ACHN (cell line): ENCODE data around the gene AVP.
"Not testable (repeated sequence)": the region's sequence is repeated elsewhere in the genome, so short reads cannot be mapped to it uniquely, and the experiment has no call there.

Source experiments
- DNase-seq: peaks from one replicate; pipeline ENCODE4 v3.0.0-alpha.2; 2015
- in situ Hi-C: cut with HindIII; loops from 2 replicates; pipeline ENCODE4 v1.10.0; 2017; ENCODE audit warnings: low sequenced_read_pairs, low pct_ligation_motif_present, low pct_unique_long_range_greater_than_20kb

Gene AVP

DNA sequence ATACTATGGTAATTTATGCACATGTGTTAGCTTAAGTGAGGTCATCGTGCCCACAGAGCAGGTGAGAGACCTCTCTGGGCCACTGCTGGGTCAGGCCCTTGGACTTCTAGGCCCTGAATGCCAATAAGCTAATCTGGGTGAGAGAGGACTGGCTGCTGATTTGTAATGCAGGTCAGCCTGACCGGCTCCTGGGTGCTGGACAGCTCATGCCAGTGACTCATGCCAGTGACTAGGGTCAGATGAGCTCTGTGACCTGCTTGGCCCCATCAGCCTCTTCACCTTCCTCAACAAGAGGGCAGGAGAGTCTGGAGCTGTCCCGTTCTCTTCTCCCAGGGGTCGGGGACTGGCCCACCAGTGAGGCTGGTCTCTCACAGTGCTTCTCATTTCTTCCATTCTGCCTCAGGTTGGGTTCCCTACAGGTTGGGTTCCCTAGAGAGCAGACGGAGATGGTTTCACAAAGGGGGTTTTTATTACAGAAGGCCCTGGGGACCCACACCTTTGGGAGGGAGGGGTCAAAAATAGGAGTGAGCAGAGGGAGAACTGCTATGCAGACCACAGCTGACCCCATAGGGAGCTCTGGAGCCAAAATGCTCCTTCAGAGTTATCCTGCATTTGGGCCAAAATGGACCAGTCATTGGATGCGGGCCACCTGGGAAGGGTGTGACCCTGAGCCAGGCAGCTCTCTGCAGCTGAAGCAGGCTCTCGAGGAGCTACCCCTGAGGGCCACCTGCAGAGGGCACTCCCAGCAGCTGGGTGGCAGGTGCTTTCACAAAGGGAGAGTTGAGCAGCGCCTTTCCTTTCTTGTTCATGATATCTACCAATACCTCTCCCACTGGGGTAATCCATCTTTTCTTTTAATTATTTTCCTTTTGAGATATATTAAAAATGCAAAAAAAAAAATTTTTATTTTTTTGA lies 15.3 kb downstream of the AVP start:
- DNase-seq: peak; percentile 80
- in situ Hi-C loops: no loop called here

DNA sequence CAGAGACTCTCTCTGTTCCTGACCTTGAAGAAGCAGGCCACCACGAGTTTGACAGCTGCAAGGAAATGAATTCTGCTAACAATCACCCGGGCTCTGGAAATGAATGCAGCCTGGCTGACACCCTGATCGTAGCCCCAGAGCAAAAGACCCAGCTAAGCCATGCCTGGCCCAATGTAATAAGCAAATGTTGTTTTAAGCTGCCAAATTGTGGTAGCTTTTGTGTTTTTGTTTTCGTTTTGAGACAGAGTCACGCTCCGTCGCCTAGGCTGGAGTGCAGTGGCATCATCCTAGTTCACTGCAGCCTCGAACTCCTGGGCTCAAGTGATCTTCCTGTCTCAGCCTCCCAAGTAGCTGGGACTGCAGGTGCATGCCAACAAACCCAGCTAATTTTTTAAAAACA lies 16.4 kb downstream of the AVP start:
- in situ Hi-C loops: no loop called here
- DNase-seq: no peak

DNA sequence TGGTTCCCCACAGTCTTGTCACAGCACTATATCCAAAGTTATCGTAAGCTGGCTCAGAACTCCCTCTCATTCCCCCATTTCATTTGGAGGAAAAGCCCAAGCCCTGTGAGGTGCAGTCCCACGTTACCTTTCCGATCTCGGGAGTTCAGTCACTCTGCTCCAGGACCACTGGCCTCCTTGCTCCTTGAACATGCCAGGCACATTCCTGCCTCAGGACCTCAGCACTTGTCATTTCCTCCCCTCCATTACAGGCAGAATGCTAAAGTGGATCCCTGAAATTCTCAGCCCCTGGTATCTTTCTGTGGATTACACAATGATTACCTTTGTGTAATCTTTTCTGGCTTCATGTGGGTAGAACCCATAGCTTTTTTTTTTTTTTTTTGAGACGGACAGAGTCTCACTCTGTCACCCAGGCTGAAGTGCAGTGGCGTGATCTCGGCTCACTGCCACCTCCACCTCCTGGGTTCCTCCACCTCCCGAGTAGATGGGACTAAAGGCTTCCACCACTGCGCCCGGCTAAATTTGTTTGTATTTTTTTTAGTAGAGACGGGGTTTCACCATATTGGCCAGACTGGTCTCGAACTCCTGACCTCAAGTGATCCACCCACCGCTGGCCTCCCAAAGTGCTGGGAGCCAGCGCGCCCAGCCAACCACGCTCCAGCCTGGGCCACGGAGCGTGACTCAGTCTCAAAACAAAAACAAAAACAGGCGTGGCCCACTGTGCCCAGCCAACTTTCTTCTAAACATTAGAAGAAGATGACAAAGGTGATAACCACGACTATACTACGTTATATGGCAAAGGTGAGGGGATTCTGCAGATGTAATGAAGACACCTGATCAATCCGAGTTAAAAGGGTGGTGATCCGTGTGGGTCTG lies 17.1 kb downstream of the AVP start:
- in situ Hi-C loops: no loop called here
- DNase-seq: no peak

DNA sequence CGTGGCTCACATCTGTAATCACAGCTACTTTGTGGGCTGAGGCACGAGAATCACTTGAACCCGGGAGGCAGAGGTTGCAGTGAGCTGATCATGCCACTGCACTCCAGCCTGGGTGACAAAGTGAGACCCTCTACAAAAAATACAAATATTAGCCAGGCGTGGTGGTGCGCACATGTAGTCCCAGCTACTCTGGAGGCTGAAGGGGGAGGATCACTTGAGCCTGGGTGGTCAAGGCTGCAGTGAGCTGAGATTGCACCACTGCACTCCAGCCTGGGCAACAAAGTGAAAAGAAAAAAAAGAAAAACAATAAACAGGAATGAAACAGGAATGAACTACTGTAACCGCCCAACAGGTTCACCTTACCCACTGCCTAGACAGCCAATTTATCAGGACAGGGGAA lies 20.4 kb downstream of the AVP start:
- DNase-seq, in situ Hi-C loops: not testable (repeated sequence)

DNA sequence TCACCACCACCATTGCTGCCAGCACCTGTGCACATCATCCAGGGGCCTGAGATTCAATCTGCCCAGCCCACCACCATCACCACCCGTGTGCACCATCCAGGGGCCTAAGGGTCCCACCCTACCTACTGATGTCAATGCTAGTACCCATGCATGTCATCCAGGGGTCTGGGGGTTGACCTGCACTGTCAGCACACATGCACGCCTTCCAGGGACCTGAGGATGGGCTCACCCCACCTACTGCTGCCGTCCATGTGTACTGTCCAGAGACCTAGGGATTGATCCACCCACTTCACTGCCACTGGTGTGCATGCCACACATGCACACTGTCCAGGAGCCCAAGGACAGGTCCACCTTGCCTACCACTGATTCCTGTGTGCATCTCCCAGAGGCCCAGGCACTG lies 25.0 kb downstream of the AVP start:
- no peak for DNase-seq
- in situ Hi-C loops: no loop called here

DNA sequence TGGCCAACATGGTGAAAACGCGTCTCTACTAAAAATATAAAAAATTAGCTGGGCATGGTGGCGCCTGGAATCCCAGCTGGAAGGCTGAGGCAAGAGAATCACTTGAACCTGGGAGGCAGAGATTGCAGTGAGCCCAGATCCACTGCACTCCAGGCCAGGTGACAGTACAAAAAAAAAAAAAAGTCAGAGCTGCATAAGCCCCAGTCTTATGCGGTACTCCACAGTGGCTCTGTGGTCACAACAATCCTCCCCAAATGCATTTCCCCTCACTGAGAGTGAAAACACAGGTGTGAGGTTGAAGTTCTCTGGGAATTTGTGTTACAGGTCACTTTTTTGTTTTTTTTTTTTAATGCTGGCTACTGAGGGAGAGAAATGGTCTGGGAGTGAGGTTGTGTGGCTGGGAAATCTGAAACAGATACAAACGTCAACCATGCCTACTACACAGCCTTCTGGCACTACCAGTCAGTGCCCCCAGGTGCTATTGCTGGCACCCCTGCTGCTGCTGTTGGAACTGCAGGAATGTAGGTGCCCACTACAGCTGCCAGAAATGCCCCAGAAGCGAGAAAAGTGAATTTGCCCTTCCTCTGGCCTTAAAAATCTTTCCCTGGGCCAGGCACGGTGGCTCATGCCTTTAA lies 33.0 kb downstream of the AVP start:
- in situ Hi-C loops: no loop called here
- DNase-seq: no peak

DNA sequence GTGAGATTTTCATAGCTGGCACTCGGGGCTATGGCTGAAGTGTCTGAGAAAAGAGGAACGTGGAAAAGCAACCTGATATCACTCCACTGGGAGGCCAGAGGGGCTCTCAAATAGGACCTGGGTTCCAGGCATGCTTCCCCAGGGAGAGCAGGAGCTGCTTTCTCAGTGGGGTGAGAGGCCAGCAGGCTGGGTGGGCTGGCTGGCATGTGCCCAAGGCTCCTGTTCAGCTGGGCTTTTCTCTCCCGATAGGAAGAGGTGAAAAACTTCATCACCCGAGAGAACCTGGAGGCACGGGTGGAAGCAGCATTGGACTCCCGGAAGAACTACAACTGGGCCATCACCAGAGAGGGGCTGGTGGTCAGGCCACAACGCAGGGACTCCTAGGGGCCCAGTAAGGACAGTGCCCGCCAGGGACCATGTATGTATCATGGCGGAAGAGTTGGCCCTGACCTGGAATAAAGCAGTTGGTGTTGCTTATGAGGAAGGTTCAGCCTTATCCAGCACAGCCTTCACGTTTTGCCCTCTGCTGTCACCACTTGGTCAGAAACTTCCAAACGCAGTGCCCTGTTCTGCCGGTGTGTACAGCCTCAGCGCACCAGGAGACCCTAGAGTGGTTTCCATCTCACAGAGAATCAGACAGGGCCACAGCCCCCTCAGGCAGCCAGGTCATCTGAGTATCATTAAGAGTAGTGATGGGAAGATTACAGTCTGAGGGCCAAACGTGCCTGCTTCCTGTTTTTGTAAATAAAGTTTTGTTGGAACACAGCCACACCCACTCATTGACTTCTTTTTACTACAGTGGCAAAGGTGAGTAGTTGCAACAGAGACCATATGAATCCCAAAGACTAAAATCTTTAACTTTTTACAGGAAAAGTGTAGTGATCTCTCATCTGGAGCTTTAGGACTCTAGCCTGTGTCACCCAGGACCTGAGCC lies 36.8 kb downstream of the AVP start:
- DNase-seq: no peak
- in situ Hi-C loops: no loop called here

DNA sequence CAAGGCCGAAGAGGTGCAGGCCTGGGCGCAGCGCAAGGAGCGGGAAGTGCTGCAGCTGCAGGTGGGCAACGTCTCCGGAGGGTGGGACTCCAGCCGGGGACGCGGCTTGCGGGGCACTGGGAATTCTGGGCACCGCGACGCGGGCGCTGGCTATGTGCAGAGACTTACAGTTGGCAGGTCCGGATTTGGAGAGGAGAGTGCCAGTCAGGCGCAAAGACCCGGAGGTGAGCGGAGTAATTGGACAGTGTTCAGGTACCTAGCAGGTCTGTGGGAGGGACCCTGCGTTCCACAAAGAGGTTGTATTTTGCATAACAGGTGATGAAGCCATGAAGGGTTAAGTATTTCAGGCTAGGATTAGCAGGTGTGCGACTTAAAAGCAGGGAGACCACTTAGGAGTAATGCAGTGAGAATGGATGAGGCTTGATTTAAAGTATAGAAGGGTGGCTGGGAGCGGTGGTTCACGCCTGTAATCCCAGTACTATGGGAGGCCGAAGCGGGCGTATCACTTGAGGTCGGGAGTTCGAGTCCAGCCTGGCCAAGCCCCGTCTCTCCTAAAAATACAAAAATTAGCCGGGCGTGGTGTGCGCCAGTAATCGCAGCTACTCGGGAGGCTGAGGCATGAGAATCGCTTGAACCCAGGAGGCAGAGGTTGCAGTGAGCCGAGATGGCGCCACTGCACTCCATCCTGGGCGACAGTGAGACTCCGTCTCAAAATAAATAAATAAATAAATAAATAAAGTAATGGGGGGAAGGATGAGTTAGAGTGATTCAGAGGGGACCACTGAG lies 37.7 kb downstream of the AVP start:
- DNase-seq: no peak
- in situ Hi-C loops: no loop called here

DNA sequence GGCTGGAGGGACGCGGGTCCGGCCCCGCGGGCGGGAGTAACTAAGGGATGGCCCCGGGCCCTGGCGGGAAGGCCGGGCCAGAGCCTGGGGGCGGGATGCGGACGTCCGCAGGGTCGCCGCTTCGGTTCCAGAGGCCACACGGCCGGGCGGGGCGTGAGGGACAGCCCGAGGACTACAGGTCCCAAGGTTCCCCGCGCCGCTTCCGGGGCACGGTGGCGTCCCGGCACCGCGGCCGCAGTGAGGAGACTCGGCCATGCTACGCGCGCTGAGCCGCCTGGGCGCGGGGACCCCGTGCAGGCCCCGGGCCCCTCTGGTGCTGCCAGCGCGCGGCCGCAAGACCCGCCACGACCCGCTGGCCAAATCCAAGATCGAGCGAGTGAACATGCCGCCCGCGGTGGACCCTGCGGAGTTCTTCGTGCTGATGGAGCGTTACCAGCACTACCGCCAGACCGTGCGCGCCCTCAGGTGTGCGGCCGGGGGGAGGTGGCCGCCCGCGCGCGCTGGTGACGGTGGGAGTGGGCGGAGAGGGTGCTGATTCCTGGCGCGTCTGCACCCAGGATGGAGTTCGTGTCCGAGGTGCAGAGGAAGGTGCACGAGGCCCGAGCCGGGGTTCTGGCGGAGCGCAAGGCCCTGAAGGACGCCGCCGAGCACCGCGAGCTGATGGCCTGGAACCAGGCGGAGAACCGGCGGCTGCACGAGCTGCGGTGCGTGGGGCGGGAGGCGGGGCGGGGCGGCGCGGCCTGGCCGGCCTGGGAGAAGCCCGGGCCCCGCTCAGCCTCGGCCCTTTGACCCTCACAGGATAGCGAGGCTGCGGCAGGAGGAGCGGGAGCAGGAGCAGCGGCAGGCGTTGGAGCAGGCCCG lies 38.5 kb downstream of the AVP start, which contains the start of gene MRPS26:
Gene MRPS26, plus strand, starts transcription at position 237 of the 861 bp plus-strand sequence. Its CDS starts 17 bp downstream, at position 254.
- in situ Hi-C loops: no loop called here
- peak; percentile 83 for DNase-seq

DNA sequence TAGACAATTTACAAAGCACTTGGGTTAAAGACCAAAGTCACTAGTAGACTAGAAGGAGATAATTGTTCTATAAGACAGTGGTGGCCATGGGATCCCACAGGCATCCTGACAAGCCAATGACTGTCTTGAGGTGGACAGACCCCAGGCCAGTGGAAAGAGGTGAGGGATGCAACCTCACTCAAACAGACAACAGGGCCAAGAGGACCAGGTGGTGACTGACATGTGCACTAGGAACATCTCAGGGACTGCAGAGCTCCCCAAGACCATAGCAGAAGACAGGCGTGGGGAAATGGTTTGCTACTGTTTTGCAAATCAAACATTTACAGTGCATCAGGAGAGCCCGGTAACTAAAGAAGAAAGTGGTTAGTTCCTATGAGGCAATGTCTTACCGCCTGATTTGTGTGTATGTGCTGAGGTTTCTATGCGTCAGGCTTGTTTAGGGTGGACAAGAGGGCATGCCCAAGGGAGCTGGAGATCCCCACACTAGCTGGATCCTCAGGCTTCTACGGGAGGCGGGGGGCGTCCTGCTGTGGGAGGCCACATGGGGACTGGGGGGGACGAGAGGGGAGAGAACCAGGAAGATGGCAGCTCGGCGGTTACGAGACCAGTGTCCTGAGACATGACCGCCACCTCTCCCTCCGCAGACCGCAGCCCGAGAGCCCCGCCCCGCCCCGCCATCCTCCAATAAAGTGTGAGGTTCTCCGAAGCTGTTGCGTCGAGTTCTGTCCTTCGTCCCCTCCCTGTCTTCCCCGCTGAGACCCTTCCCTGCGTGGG lies 39.3 kb downstream of the AVP start:
- in situ Hi-C loops: no loop called here

DNA sequence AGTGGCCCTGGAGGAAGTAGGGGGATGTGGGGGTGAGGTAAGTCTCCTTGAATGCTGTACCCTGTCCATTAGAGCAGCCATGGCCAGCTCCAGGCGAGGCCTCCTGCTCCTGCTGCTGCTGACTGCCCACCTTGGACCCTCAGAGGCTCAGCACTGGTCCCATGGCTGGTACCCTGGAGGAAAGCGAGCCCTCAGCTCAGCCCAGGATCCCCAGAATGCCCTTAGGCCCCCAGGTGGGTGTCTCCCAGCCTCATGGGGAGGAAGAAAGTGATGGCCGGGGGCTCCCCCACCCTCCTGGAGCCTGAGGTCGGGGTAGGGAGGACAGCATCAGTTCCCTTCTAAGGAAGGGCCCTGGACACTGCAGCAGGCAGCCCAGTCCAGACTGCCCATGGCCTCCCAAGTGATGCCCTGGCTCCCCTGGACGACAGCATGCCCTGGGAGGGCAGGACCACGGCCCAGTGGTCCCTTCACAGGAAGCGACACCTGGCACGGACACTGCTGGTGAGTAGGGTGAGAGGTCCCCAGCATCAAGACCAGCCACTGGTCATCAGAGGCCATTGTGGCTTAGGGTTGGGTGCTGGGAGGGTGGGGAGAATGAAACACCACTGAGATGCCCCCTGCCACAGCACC lies 40.1 kb downstream of the AVP start:
- in situ Hi-C loops: no loop called here
- no peak for DNase-seq

More for the DNA sequence above, 39.3 kb downstream of the AVP start:
- no peak for DNase-seq

DNA sequence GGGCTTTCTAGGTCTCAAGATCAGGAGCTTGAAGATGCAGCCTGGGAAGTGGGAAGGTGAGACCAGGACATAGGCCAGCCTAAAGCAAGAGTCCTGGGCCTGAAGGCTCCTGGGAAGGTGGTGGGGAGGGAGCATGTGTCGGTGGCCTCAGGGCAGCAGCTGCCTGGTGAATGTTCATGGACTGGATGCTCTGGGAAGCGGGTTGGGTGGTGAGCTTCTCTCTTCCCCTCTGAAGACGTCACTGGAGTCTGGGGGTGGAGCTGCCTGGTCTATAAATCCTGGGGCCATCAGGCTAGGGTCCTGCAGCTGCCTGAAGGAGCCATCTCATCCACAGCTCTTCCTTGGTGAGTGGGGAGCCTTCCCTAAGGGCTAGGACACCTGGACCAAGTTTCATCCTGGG lies 41.2 kb downstream of the AVP start, which contains the start of gene GNRH2:
Gene GNRH2, plus strand, starts transcription at position 301 of the 400 bp plus-strand sequence. CDS start 793 bp downstream, outside the sequence.
- DNase-seq: no peak
- in situ Hi-C loops: no loop called here

DNA sequence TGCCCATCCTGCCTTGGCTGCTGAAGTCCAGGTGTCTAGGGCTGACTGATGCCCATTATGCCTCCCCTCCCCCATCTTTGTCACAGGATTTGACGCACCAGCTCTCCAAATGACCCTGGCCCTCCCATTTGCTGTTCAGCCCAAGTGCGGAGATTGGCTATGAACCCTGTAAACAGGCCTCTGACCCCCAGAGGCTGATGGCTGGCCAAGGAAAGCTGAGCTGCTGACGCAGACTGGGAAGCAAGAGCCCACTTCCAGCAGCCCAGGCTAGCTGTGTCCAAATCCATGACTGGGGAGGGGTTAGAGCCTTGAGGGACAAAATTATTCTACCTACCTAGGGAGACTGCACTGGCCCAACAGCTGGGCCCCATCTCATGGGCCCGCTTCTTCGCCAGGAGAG lies 41.9 kb downstream of the AVP start:
- no peak for DNase-seq
- in situ Hi-C loops: no loop called here

DNA sequence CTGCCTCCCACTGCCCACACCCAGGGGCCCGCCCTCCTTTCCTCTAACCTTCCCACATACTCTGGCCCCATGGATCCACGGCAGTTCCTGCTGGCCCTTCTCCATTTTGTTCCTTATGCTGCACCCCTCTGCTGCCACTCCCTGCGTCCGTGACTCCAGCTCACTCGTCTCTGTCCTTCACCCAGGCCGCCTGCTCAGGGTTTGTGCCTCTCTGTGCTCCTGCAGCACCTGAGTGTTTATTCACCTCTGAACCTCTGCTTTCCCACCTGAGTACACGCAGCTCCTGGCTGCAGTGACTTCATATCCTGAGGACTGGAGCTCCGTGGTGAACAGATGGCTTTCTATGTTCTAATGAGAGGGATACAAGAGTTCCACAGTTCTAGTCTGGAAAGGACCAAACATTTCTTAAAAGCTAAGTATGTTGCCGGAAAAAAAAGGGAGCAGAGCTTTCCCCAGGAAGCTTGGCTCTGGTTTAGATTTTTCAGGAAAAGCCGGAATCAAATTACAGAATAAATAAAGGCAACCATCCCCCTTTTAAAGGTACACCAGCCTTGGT lies 42.6 kb downstream of the AVP start:
- no peak for DNase-seq
- in situ Hi-C loops: no loop called here

DNA sequence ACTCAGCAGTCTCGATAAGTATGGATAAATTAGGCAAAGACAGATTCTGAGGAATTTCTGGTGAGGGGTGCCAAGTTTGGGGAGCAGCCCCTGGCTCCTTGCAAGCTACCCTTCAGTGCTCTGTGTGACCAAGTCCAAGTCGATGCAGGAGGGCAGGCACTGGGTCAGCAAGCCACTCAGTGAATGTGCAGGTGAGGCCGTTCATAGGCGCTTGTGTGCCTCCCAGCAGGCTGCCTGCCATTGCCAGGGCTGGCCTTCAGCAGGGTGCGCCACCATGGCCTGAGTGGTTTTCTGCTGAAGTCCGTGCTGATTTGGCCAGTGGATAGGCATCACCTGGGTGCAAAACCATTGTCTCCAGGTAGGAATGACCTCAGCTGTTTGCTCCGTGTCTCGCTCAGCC lies 44.4 kb downstream of the AVP start:
- in situ Hi-C loops: no loop called here
- no peak for DNase-seq
